Measurements from ENCODE around the gene UGT1A1.

Gene UGT1A1

DNA sequence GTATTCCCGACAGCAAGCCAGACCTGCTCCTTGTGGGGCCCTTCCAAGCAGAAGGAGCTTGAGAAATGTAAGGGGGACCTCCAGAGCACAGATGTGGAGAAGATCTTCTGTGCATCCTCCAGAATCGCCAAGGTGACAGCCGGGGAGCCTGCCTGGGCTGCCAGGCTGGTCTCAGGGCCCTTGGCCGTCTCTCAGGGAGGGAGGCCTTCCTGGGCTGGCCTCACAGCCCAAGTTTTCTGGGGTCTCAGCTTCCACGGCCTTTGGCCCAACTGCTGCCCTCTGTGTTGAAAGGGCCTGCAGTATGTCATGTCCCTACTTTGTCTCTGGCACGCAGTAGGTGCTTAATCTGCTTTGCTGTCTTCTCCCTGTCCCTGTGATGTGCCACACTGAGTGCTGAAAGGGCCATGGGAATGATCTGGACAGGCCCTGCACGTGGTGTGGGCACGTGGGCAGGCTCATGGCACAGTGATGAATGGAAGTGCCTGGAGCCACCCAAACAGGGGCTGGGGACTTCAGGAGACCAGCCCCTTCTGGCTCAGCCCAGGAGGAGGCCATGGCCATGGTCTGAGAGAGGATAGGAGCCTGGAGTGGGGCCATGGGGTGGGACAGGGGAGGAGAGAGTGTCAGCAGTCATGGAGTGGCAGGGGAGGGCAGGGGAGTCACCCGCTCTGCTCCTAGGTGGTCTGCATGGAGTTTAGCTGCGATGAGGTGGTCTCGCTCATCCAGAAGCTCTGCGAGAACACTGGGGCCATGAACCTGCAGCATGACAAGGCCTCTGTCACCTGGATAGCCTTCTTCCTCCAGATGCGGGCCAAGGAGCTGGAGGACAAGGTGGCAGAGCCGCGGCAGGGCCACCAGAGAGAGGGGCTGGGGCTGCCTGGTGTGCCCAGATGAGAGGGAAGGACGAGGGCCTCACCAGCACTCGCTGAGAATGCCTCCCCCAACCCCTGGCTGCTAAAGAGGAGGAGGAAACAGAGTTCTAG, 58.9 kb downstream of the UGT1A1 start:
- DNase-seq, result no peak

- no peak for DNase-seq
Measured at GRCh38 chr2:233819884-233820773, 60.1 kb downstream of the UGT1A1 start.

DNA sequence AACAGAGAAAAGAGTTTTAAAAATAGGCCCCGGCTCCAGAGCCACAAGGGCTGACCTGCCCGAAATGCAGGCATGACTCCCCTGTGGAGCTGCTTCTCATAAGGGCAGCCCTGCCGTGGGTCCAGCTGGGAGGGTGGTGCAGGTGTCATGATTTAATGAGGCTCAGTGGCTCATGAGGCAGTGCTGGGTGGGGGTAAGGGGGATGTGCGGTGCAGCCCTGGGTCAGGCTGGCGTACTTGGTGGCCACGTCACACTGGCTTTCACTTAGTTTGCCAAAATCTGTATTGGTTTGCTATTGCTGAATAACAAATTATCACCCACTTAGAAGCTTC, 60.7 kb downstream of the UGT1A1 start:
- DNase-seq, result no peak

DNA sequence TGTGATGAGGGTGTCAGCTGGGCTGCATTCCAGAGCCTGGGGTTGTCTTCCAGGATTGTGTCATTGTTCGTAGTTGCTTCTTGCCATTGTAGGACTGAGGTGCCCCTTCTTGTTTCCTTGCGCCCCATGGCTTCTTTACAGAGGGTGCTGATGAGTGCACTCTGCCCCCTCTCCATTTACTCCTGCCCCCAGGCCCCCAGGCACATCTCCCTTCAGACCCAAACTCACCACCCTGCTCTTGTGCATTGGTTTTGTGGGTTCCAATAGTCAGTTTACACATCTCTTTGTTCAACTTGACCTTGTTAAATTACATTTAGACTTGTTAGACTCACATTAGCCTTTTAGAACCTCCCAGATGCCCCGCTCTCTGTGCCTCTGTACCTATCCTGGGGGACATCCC, 61.1 kb downstream of the UGT1A1 start:
- DNase-seq, result no peak

DNA sequence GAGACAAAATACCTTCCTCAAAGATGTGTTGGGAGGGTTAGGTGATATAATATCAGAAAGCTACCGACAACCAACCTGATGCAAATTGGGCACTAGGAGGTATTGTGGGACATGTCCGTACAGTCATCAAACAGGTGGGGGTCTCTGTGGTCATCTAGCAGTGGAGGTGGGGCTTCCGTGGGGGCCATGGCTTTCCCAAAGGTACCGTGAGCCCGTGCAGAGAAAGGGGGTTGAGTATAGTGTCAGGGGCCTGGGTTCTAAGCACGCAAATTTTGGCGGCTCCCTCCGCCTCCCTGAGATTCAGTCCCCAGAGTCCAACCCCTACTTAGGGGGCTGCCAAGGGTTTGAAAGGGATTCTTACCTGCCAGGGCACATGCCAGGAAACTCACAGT, 61.6 kb downstream of the UGT1A1 start:
- DNase-seq, result no peak

DNA sequence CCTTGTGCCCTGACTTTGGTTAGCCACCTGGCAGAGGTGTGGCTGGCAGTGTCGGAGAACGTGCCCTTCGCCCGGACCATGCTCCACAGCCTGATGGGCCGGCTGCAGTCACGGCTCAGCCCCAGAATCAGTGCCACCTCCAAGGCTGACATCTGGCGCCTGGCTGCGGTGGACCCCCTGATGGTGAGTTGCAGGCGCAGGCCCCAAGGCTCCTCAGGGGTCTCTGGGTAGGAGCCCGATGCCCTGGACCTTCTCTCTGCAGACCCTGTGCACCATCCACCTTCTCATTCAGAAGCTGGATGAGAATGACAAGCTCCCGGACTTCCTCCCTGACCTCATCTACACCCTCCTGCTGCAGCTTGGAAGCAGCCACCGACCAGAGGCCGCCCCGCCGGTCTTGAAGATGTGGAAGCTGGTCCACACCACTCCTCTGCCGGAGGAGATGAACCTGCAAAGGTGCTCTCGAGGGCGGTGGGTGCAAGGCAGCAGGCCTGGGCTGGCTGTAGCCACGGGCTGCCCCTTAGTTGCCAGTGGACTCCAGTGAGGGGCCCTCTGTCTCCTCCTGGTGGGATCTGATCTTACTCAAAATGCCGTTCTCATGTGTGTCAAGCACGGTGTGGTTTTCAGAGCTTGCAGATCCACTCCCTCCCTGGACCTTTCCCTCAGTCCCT, 62.2 kb downstream of the UGT1A1 start:
- no peak for DNase-seq

Measured in CD4-positive, alpha-beta T cell treated with Interleukin-12 subunit alpha and Interleukin-12 subunit beta, for 1 hour (primary cell).